Measurements from ENCODE around the gene KAT8.

Gene KAT8

DNA sequence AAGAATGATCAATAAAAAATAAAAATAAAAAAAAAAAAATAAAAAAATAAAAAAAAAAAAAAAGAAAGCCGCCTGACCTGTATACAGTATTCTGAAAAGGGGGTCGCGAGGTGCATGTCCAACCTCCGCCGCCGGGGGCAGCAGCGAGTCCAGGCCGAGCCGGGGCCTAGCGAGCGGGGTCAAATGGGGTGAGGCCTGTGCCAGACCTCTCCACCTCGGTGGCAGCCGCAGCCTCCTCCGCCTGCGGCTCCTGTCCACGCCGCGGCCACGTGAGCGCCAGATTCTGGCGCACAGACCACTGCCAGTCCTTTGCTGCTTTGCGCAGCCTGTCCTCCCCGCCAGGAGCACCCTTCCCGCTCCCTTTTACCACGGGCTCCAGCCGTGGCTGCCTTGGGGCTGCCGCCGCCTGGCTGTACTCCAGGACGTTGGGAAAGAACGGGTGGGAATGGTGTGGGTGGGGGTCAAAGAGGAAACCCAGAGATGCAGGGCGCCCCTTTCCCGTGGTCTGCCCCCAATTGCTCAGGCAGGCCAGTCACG is 11.7 kb upstream of the KAT8 start (continued):
- TF ChIP-seq, protein P1, sequence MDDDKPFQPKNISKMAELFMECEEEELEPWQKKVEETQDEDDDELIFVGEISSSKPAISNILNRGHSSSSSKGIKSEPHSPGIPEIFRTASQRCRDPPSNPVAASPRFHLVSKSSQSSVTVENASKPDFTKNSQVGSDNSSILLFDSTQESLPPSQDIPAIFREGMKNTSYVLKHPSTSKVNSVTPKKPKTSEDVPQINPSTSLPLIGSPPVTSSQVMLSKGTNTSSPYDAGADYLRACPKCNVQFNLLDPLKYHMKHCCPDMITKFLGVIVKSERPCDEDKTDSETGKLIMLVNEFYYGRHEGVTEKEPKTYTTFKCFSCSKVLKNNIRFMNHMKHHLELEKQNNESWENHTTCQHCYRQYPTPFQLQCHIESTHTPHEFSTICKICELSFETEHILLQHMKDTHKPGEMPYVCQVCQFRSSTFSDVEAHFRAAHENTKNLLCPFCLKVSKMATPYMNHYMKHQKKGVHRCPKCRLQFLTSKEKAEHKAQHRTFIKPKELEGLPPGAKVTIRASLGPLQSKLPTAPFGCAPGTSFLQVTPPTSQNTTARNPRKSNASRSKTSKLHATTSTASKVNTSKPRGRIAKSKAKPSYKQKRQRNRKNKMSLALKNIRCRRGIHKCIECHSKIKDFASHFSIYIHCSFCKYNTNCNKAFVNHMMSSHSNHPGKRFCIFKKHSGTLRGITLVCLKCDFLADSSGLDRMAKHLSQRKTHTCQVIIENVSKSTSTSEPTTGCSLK (tag by site-specific recombination; IDR thresholded peaks at IDR 0.05) = no peak
- TF ChIP-seq ZNF747 (tag by site-specific recombination; IDR thresholded peaks at IDR 0.05) (no peak), ZNF426 (tag by site-specific recombination; IDR thresholded peaks at IDR 0.05) (no peak), ZNF571 (tag by site-specific recombination; IDR thresholded peaks at IDR 0.05) (no peak), ZNF211 (tag by site-specific recombination; IDR thresholded peaks at IDR 0.05; ENCODE audit: low read depth) (no peak), ZNF2 (tag by site-specific recombination; IDR thresholded peaks at IDR 0.05) (peak; percentile 67; the same call in 1 of the 2 replicates), ZNF585B (tag by site-specific recombination; IDR thresholded peaks at IDR 0.05) (no peak), ZFP41 (tag by site-specific recombination; IDR thresholded peaks at IDR 0.05; ENCODE audit: borderline replicate concordance) (no peak), ZNF530 (tag by site-specific recombination; IDR thresholded peaks at IDR 0.05; ENCODE audit: low read depth) (no peak), ZNF626 (tag by site-specific recombination; IDR thresholded peaks at IDR 0.05) (no peak), ZNF621 (tag by site-specific recombination; IDR thresholded peaks at IDR 0.05) (no peak), ZNF555 (tag by site-specific recombination; conservative IDR thresholded peaks at IDR 0.05) (no peak), WT1 (tag by site-specific recombination; IDR thresholded peaks at IDR 0.05) (no peak), ZNF600 (tag by site-specific recombination; IDR thresholded peaks at IDR 0.05) (peak; percentile 93), KLF10 (tag by site-specific recombination; IDR thresholded peaks at IDR 0.05) (no peak), ZNF335 (tag by site-specific recombination; conservative IDR thresholded peaks at IDR 0.05) (peak; percentile 95), ZNF394 (tag by site-specific recombination; IDR thresholded peaks at IDR 0.05; ENCODE audit: borderline replicate concordance) (0 out of 2 replicates have a peak, but pooled peaks have one; percentile 25), ZNF391 (tag by site-specific recombination; IDR thresholded peaks at IDR 0.05; ENCODE audit: borderline replicate concordance, low read depth) (no peak), GFI1B (tag by site-specific recombination; IDR thresholded peaks at IDR 0.05) (no peak), ZNF610 (tag by site-specific recombination; IDR thresholded peaks at IDR 0.05; ENCODE audit: borderline replicate concordance) (0 out of 2 replicates have a peak, but pooled peaks have one; percentile 31), ZSCAN30 (tag by site-specific recombination; IDR thresholded peaks at IDR 0.05) (peak; percentile 54), ZNF302 (tag by site-specific recombination; IDR thresholded peaks at IDR 0.05; ENCODE audit: low read depth) (no peak), TRIM28 (IDR thresholded peaks at IDR 0.05; ENCODE audit: borderline replicate concordance, low read length) (no peak)
- TF ChIP-seq, protein P2, sequence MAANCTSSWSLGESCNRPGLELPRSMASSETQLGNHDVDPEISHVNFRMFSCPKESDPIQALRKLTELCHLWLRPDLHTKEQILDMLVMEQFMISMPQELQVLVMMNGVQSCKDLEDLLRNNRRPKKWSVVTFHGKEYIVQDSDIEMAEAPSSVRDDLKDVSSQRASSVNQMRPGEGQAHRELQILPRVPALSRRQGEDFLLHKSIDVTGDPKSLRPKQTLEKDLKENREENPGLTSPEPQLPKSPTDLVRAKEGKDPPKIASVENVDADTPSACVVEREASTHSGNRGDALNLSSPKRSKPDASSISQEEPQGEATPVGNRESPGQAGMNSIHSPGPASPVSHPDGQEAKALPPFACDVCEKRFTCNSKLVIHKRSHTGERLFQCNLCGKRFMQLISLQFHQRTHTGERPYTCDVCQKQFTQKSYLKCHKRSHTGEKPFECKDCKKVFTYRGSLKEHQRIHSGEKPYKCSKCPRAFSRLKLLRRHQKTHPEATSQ (tag by site-specific recombination; IDR thresholded peaks at IDR 0.05) = 0 out of 2 replicates have a peak, but pooled peaks have one; percentile 37
- TF ChIP-seq, protein P3, sequence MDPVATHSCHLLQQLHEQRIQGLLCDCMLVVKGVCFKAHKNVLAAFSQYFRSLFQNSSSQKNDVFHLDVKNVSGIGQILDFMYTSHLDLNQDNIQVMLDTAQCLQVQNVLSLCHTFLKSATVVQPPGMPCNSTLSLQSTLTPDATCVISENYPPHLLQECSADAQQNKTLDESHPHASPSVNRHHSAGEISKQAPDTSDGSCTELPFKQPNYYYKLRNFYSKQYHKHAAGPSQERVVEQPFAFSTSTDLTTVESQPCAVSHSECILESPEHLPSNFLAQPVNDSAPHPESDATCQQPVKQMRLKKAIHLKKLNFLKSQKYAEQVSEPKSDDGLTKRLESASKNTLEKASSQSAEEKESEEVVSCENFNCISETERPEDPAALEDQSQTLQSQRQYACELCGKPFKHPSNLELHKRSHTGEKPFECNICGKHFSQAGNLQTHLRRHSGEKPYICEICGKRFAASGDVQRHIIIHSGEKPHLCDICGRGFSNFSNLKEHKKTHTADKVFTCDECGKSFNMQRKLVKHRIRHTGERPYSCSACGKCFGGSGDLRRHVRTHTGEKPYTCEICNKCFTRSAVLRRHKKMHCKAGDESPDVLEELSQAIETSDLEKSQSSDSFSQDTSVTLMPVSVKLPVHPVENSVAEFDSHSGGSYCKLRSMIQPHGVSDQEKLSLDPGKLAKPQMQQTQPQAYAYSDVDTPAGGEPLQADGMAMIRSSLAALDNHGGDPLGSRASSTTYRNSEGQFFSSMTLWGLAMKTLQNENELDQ (tag by site-specific recombination; IDR thresholded peaks at IDR 0.05; ENCODE audit: low read depth) = no peak
- TF ChIP-seq, protein P4, sequence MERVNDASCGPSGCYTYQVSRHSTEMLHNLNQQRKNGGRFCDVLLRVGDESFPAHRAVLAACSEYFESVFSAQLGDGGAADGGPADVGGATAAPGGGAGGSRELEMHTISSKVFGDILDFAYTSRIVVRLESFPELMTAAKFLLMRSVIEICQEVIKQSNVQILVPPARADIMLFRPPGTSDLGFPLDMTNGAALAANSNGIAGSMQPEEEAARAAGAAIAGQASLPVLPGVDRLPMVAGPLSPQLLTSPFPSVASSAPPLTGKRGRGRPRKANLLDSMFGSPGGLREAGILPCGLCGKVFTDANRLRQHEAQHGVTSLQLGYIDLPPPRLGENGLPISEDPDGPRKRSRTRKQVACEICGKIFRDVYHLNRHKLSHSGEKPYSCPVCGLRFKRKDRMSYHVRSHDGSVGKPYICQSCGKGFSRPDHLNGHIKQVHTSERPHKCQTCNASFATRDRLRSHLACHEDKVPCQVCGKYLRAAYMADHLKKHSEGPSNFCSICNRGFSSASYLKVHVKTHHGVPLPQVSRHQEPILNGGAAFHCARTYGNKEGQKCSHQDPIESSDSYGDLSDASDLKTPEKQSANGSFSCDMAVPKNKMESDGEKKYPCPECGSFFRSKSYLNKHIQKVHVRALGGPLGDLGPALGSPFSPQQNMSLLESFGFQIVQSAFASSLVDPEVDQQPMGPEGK (tag by site-specific recombination; IDR thresholded peaks at IDR 0.05) = peak; percentile 51; the same call in 1 of the 2 replicates
- TF ChIP-seq, protein P5, sequence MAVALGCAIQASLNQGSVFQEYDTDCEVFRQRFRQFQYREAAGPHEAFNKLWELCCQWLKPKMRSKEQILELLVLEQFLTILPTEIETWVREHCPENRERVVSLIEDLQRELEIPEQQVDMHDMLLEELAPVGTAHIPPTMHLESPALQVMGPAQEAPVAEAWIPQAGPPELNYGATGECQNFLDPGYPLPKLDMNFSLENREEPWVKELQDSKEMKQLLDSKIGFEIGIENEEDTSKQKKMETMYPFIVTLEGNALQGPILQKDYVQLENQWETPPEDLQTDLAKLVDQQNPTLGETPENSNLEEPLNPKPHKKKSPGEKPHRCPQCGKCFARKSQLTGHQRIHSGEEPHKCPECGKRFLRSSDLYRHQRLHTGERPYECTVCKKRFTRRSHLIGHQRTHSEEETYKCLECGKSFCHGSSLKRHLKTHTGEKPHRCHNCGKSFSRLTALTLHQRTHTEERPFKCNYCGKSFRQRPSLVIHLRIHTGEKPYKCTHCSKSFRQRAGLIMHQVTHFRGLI (tag by site-specific recombination; IDR thresholded peaks at IDR 0.05) = no peak
- TF ChIP-seq, protein P6, sequence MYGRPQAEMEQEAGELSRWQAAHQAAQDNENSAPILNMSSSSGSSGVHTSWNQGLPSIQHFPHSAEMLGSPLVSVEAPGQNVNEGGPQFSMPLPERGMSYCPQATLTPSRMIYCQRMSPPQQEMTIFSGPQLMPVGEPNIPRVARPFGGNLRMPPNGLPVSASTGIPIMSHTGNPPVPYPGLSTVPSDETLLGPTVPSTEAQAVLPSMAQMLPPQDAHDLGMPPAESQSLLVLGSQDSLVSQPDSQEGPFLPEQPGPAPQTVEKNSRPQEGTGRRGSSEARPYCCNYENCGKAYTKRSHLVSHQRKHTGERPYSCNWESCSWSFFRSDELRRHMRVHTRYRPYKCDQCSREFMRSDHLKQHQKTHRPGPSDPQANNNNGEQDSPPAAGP (tag by site-specific recombination; IDR thresholded peaks at IDR 0.05) = peak; percentile 43; the same call in 1 of the 2 replicates

All from HEK293 (cell line).